Middle frontal gyrus (tissue), 1 donor: Measurements from ENCODE around the gene TIMELESS.
"Not testable (repeated sequence)": the region's sequence is repeated elsewhere in the genome, so short reads cannot be mapped to it uniquely, and the experiment has no call there.

Experiments
- DNase-seq: peaks from one replicate; pipeline ENCODE4 v3.0.0-alpha.2; 2015; ENCODE audit warnings: low spot score; ENCODE audit errors: extremely low spot score

Gene TIMELESS

DNA sequence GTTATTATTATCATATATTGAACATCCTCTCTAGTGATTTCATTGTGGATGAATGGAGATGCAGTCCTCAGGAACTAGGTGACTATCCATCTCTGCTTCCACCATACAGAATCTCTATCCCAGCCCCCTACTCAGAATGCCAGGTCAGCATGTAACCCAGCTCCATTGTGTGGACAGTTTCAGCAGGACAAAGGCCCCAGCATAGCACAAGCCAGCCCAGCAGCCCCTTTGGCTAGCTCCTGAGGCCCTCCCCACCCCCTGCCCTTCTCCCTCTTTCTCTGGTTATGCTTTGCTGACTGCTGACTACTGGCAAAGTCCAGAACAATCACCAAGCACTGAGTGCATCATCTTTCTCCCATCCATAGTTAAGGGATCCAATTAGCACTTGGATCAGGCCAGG, 13.3 kb upstream of the TIMELESS start:
- DNase-seq, result no peak

DNA sequence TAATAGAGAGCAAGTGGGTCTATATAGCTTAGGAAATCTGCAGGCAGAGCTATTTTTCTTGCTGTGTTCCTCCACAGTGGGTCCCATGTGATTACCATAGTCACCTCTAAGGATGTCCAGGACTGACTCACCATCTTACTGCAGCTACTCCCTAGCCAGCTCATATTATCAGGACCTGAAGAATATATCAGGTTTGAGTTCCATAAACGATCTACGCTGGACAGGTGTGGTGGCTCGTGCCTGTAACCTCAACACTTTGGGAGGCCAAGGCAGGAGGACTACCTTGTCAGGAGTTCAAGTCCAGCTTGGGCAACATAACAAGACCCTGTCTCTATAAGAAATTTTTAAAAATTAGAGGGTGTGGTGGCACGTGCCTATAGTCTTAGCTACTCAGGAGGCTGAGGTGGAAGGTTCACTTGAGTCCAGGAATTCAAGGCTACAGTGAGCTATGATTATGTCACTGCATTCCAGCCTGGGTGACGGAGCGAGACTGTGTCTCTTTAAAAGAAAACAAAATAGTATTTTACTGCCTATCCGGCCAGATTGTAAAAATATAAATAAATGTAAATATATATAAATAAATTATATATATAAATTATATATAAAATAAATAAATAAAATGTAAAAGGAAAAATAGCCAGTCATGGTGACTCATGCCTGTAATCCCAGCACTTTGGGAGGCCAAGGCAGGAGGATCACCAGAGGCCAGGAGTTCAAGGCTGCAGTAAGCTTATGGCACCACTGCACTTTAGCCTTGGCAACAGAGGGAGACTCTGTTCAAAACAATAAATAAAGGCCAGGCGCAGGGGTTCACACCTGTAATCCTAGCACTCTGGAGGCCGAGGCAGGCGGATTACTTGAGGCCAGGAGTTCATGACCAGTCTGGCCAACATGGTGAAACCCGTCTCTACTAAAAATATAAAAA, 12.3 kb upstream of the TIMELESS start:
- no peak for DNase-seq

DNA sequence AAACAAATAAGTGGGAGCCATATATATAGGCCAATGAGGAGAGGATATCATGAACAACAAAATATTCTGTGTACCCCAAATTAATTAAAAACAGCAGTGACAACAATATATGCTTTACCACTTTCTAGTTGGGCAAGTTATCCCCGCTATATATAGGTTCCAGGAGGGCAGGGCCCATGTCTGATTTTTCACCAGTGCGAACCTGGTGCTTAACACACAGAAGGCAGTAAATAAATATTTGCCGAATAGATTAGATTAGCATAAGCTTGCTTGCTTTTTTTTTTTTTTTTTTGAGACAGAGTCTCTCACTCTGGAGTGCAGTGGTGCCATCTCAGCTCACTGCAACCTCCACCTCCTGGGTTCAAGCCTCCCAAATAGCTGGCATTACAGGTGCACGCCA, 8.6 kb upstream of the TIMELESS start:
- no peak for DNase-seq

DNA sequence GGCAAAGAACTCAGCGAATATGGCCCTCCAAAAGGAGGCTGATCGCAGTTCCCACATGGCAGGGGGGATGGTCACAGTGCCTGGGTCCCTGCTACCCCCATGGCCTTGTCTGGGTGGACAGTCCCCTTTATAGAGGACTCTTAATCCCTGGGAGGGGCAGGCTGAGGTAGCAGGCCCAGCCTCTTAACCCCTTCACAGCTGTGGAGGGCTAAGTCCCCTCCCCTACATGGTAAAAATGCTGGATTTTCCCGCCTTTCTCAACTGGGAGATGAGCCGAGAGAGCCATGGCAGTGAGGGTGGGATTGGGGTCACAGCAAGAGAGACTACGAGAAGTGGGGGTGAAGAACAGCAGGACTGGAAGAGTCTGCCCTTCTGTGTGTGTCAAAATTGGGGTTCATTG, 5.3 kb upstream of the TIMELESS start, which contains the start of gene MIP:
Gene MIP, minus strand, starts transcription at position 101 of the 400 bp plus-strand sequence. Its CDS starts 44 bp downstream, at position 57.
- DNase-seq, result no peak

DNA sequence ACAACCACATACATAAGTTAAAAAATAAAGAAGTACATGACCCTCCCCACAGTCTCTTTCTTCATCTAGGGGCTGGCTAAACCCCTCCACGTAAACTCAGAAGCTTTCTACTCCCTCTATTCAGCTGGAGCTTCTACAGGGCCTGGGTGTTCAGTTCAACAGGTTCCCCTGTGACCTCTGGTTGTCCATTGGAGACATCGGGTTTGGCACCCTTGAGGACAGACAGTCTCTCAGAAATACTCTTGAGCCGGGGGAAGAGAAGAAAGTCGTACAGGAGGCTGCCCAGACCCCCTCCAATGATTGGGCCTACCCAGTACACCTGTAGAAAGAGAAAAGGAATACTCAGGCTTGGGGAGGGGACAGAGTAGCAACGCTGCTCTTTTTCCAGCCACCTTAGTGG, 1.9 kb upstream of the TIMELESS start:
- DNase-seq, result no peak

DNA sequence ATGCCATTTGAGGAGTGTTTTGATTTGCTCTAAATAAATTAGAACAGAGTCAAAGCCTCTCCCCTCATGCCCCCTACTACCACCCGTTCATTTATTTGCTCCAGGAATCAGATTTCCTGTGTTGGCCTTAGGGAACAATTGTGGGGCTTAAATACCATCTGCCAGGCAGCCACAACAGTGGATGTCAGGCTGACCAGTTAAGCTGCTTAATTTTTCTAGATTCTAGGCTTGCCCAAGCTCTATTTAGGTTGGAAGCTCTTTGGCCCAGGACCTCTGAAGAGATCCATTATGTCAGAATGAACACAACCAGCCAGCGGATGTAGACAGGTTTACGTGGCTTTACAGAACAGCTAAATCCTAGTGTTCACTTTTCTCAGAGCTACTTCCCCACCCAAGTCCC, 1.0 kb upstream of the TIMELESS start:
- no peak for DNase-seq

DNA sequence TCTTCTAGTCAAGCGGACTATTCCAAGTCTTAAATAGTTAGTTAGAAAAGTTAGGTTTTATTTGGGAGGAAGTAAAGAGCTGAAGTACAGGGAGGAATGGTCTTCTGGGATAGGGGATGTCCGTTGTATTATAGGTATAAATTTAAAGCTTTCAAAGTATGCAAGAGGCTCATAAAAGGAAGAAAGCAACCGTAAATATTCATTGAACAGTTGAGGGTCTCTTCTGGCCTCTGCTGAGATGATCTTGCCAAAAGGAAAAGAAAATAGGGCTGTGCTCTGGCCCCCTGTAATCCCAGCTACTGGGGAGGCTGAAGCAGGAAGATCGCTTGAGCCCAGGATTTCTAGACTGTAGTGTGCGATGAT, 377 bp upstream of the TIMELESS start:
- DNase-seq, result no peak

DNA sequence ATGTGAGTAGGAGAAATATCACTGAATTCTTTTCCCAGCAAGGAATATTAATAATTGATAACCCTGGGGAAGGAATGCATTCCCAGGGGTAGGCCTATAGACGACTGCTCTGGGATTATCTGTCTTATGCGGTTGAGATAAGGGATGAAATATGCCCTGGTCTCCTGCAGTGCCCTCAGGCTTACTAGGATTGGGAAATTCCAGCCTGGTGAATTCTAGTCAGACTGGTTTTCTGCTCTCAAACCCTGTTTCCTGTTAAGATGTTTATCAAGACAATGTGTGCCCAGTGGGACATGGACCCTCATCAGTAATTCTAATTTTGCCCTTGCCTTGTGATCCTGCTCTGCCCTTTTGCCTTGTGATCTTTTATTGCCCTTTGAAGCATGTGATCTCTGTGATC, 6.0 kb downstream of the TIMELESS start:
- not testable (repeated sequence) for DNase-seq

DNA sequence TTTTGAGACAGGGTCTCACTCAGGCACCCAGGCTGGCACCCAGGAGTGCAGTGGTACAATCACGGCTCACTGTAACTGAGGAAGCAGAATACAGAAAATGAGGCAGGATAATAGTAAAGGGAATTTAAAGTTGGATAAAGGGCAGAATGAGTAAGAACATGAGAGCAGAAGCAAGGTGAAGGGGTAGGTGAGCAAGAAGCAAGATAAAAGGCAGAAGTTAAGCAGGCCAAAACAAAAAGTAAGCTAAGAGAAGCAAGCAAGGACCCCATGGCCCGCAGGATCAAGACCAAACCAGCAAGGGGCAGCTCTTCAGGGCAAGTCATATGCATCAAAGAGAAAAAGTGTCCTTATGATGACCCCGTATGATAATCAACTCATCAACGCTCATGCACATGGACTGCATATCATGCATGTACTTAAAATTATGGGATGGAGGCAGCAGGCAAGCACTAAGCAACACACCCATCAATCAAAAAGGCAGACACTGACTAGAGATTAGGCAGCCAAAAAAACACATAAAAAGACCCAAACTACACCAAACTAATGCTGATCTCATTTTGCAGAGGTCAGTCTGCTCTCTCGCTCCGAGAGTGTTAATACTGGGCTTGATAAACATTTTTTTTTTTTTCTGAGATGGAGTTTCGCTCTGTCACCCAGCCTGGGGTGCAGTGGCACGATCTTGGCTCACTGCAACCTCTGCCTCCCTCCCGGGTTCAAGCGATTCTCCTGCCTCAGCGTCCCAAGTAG, 11.6 kb downstream of the TIMELESS start:
- no peak for DNase-seq

DNA sequence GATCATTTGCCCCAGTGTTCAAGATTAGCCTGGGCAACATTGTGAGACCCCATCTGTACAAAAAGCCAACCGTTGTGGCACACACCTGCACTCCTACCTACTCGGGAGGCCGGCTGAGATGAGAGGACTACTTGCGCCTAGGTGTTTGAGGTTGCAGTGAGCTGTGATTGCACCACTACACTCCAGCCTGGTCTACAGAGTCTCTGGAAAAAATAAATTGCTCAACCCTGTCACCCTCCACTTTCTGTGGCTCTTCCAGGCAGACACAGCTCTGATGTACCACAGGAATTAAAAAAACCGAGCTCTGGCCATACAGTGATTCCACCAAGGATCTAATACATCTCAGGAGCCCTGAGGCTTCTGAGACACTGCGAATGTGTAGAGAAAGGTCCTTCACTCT, 14.4 kb downstream of the TIMELESS start:
- DNase-seq, result no peak

DNA sequence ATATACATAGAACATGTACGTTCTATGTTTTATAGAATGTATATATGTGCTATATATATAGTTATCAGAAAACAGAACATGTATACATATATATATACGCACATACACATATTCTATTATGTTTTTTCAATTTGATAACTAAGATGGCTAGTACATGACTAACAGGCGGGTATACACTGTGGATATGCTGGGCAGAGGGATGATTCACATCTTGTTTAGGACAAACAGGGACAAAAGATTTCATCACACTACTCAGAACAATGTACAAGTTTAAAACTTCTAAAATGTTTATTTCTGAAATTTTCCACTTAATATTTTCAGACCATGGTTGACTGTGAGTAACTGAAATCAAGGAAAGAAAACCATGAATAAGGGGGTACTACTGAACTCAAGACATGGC, 17.4 kb downstream of the TIMELESS start:
- no peak for DNase-seq

DNA sequence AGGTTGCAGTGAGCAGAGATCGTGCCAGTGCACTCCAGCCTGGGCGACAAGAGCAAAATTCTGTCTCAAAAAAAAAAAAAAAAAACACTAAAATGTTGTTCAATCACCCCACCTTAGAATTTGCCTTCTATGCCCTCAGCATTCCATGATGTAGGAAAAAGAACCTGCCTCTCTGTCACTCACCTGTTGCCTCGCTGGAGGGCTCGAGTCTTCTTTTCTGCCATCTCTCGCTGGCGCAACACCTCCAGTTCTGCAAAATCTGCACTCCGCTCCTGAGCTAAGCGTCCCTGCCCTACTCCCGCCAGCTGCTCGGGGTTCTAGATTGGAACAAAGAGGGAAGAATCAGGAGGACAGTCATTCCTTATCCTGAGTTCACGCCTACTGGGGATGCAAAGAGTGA, 17.9 kb downstream of the TIMELESS start:
- no peak for DNase-seq

DNA sequence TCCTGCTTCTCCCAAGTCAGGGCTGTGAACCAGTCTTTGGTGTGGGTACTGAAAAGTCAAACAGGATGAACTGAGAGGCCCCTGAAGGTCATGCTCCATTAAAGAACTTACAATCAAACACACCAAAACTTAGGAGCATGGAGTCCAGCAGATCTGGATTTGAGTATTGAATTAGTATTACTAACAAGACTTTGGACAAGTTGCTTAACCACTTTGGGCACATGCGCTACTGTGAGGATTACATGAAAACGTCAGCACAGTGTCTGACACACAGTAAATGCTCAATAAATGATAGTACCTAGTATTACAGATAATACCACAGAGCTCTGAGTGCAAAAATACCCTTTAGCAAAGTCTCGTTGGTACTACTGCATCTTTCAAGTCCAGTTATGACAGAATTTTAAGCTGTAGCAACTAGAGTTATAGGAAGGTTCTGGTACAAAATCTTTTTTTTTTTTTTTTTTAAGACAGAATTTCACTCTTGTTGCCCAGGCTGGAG, 23.2 kb downstream of the TIMELESS start:
- no peak for DNase-seq

DNA sequence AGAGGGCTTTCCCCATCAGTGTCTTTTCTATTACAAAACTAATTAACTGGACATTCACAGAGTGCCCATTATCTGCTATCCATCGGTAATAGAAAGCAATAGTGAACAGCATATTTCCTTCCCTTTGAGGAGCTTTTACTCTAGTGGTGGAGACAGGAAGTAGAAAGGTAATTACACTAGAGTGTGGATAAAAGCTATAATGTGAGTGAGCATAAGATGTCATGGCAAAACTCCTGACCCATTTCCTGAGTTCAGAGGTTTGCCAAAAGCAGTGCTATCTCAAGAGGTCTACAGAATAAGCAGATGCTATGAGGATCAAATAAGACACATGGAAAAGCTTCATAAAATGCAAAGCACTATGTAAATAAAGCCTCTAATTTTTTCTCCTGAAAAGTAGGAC, 24.0 kb downstream of the TIMELESS start:
- no peak for DNase-seq

DNA sequence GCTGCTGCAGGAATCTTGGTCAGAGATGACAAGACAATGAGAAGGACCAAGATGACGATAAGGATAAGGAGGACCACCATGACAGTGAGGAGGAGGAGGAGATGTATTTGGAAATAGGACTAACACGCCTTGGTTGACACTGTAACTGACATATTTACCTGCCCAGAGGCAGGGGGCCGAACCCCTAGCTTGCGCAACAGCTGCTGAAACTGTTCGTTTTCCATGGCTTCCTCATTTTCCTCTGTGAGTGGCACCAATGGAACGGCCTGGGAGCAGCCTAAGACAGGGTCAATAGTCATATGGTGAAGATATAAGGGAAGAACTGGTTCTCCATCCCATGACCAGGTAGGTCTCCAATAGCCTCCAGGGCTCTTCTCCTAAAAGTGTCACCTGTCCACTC, 28.8 kb downstream of the TIMELESS start:
- no peak for DNase-seq

DNA sequence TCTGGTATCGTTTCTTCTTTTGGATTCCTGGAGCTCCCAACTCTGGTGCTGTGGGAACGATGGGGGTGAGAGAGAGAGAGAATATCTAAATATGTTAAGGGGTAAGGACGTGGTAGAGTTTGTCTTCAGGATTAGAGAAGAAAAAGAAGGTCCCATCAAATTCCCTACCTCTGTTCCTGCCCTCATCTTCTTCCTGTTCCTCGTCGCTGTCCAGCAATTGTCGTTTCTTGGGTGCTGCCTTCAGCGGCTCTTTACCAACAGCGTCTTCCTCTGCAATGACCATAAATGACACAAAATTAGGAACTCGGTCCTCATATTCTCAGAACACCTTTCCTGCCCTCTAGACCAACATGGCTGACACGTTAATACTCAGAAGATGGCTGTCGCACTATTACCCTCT, 31.5 kb downstream of the TIMELESS start:
- no peak for DNase-seq

DNA sequence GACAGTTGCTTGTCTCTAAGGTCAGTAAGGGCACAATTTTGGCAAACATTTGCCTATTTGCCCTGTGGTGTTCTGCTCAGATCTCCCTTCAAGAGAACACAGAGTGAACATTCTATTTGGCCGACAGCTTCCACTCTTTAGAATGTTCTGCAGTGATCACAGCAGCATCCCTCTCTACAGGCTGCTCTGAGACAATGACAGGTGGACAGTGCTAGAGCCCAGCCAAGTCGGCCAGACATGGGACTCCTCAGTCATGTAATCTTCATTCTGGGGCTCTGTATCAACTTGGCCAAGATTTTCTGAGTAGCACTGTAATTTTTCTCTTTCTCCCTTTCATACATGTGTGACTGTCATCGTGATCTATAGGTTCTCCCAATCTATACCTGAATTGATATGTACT, 34.8 kb downstream of the TIMELESS start:
- no peak for DNase-seq

DNA sequence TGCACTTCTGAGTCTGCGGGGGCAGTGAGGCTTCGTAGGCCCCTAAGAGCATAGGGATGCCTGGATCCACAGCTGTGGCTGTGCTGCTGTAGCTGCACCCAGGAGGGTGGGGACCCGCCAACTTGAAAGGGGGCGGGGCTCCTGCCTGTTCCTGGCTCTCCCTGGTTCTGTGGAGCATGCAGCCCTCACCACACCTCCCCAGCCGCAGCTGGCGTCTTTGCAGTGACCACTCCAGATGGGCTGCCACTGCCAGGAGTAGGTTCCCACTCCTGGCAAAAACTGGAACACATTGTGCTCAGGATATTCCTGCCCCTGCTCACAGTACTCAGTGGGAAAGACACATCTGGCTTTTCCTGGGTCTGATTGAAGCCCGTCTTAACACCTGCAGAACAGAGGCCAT, 35.8 kb downstream of the TIMELESS start:
- DNase-seq, result no peak

DNA sequence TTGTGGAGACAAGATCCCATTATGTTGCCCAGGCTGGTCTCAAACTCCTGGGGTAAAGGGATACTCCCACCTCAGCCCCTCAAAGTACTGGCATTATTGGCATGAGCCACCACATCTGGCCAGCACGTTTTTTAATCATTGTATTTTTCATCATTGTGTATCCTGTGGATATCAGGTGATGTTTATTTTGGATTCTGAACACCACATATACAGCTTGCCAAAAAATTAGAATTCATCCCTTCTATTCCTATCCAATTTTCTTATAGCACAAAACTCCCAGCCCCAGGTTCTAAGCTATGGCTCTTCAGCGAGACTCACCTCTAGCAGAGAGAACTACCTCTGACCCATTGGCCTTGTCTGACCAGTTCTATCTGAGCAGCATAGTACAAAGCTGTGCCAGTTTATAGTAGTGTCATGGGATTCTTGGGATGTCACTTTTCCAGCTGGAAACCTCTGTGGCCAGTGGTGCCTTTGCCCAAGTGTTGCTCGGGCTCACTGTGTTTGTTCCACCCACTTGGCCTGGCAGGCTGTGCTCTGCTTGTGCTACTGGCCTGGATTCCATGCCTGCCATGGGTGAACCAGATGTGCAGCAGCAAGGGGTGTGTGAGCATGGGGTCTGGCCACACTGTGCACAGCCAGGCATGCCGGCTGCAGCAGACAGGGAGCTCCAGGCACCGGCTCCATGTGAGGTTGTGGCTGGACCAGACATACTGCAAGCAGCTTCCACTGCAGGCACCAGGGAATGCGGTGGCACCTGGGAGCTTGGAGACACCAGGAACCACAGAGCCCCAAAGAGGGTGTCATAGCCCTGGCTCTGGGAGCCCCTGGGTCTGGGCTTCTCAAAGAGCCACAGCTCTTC, 37.2 kb downstream of the TIMELESS start:
- no peak for DNase-seq

DNA sequence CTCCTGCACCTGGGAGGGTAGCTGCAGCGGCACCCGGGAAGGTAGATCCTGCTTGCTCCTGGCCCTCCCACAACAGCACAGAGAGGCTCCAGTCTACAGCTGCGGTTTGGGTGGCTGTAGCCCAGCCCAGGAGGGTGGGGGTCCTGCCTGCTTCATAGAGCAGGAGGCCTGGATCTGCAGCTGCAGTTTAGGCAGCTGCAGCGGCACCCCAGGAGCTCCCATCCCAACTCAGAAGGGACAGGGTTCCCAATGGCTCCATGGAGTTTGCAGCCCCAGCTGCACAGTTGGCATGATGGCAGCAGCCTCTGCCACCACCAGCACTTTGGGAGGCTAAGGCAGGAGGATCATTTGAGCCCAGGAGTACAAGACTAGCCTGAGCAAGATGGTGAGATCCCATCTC, 38.5 kb downstream of the TIMELESS start:
- no peak for DNase-seq

DNA sequence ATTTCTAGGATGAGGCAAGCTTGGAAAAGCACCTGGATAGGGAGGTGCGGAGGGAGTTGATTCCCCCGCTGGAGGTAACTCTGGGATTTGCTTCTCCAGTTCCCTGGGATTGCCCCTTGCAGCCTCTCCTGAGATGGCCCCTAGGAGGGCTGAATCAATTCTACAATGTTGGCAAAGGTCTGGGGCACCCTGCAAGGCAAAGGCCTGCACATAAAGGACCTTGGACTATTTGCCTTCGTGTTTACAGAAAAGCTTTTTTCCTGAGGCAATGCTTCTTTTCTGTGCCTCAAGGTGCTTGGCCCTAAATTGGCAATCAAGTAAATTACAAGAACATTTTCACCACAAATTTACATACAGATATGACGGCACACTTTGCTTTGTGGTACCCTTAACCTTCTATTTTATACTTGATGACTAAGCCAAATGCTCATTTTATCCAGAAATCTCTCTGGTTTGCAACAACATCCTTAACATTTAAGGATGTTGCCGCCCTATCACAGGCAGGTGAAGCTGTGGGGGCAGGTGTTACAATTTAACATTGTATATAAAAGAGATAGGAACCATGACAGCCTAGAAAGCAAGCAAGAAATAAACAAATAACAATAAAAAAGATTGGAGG, 40.3 kb downstream of the TIMELESS start:
- no peak for DNase-seq
